ENCODE data around the gene DENND4B. TPM values are rescaled to one million over a fixed set of nuclear protein-coding genes. Genes with fewer than 3 reads are reported as not detected.

The DENND4B gene
- total RNA-seq, 1 donor, result 27.5 TPM

DNA sequence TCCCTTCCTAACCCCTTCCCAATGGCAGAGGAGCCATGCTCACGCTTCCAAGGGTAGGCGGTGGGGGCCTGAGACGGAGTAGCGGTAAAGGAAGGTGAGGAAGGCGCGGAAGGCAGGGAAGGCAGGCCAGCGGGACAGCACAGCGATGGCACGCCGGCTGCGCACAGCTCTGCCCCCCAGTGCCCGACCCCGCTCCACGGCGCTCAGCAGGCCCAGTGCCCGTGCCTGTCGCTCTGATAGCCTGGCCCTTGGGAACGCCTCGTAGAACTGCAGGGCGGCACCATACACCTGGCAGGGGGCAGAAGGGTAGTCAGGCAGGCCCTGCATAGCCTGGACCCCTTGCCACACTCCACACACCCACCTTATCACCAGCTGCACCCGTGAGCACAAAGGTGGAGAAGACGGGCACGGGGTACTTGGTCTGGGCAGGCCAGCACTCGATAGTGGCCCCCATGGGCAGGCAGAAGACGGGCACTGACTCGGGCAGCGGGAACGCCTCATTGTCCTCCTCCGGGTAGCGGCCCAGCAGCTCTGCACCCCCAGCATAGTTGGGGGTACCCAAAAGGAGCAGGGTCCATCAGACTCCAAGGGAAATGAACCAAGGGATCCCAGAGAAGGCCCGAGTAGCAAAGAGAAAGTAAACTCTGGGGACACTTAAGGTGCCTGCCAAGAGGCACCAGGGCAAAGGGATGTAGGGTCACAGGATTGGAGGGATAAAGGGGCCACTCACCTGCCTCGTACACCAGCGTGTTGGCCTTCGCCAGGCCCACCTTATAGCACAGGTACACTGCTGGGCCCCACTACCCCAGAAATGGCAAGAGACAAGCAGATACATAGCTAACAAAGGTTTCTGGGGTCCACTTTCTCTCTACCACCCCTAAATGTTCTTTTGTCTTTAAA, 4.4 kb downstream of the DENND4B start:
- Histone ChIP-seq H3K4me2 (ENCODE audit: insufficient read depth, low read length) (no peak overlapping the region), H3K4me1 (ENCODE audit: insufficient read depth, low read length) (peaks cover 11% of the 10 kb centered on the region), H3K79me2 (ENCODE audit: insufficient read depth, low read length) (peaks cover 29% of the 10 kb centered on the region), H3K27ac (ENCODE audit: low read depth, low read length) (no peak overlapping the region), H3K9me3 (ENCODE audit: low read depth, low read length) (no peaks in the 10 kb centered on the region), H2AFZ (ENCODE audit: low read length) (no peak overlapping the region), H3K27me3 (ENCODE audit: insufficient read depth, low read length) (no peaks in the 10 kb centered on the region), H3K4me3 (ENCODE audit: insufficient read depth, low read length) (no peak overlapping the region), H4K20me1 (ENCODE audit: insufficient read depth, low read length) (no peaks in the 10 kb centered on the region), H3K36me3 (ENCODE audit: insufficient read depth, low read length) (peaks cover 29% of the 10 kb centered on the region)
- TF ChIP-seq, protein P1, sequence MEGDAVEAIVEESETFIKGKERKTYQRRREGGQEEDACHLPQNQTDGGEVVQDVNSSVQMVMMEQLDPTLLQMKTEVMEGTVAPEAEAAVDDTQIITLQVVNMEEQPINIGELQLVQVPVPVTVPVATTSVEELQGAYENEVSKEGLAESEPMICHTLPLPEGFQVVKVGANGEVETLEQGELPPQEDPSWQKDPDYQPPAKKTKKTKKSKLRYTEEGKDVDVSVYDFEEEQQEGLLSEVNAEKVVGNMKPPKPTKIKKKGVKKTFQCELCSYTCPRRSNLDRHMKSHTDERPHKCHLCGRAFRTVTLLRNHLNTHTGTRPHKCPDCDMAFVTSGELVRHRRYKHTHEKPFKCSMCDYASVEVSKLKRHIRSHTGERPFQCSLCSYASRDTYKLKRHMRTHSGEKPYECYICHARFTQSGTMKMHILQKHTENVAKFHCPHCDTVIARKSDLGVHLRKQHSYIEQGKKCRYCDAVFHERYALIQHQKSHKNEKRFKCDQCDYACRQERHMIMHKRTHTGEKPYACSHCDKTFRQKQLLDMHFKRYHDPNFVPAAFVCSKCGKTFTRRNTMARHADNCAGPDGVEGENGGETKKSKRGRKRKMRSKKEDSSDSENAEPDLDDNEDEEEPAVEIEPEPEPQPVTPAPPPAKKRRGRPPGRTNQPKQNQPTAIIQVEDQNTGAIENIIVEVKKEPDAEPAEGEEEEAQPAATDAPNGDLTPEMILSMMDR (IDR thresholded peaks at IDR 0.05; ENCODE audit: extremely low read depth, low read depth, low read length), result no peak
- DNase-seq (ENCODE audit: insufficient read length, low spot score, missing footprints), result peak; percentile 79

GRCh38 chr1:153940756-153941155, 5.8 kb downstream of the DENND4B start:
- Histone ChIP-seq H2AFZ (ENCODE audit: low read length) (no peak overlapping the region), H3K9me3 (ENCODE audit: low read depth, low read length) (no peaks in the 10 kb centered on the region), H4K20me1 (ENCODE audit: insufficient read depth, low read length) (no peaks in the 10 kb centered on the region), H3K79me2 (ENCODE audit: insufficient read depth, low read length) (peaks cover 20% of the 10 kb centered on the region), H3K27ac (ENCODE audit: low read depth, low read length) (no peak overlapping the region), H3K36me3 (ENCODE audit: insufficient read depth, low read length) (peaks cover 42% of the 10 kb centered on the region), H3K4me3 (ENCODE audit: insufficient read depth, low read length) (no peak overlapping the region), H3K27me3 (ENCODE audit: insufficient read depth, low read length) (no peaks in the 10 kb centered on the region), H3K4me1 (ENCODE audit: insufficient read depth, low read length) (peaks cover 7% of the 10 kb centered on the region), H3K4me2 (ENCODE audit: insufficient read depth, low read length) (no peak overlapping the region)
- TF ChIP-seq, protein P1 (IDR thresholded peaks at IDR 0.05; ENCODE audit: extremely low read depth, low read depth, low read length), result no peak
- DNase-seq (ENCODE audit: insufficient read length, low spot score, missing footprints), result peak; percentile 54

GRCh38 chr1:153939476-153939875, 7.0 kb downstream of the DENND4B start:
- H3K4me3 ChIP-seq (ENCODE audit: insufficient read depth, low read length), result no peak overlapping the region
- H3K27me3 ChIP-seq (ENCODE audit: insufficient read depth, low read length), result no peaks in the 10 kb centered on the region
- H3K27ac ChIP-seq (ENCODE audit: low read depth, low read length), result no peak overlapping the region
- H3K36me3 ChIP-seq (ENCODE audit: insufficient read depth, low read length), result peaks cover 51% of the 10 kb centered on the region
- H2AFZ ChIP-seq (ENCODE audit: low read length), result no peak overlapping the region
- H3K4me2 ChIP-seq (ENCODE audit: insufficient read depth, low read length), result no peak overlapping the region
- no peaks in the 10 kb centered on the region for H3K9me3 ChIP-seq (ENCODE audit: low read depth, low read length)
- H3K4me1 ChIP-seq (ENCODE audit: insufficient read depth, low read length), result no peaks in the 10 kb centered on the region
- H4K20me1 ChIP-seq (ENCODE audit: insufficient read depth, low read length), result no peaks in the 10 kb centered on the region
- peaks cover 7% of the 10 kb centered on the region for H3K79me2 ChIP-seq (ENCODE audit: insufficient read depth, low read length)
- peak; percentile 62 for DNase-seq (ENCODE audit: insufficient read length, low spot score, missing footprints)
- TF ChIP-seq, protein P1 (IDR thresholded peaks at IDR 0.05; ENCODE audit: extremely low read depth, low read depth, low read length), result no peak

GRCh38 chr1:153938996-153939395, 7.5 kb downstream of the DENND4B start:
- H3K79me2 ChIP-seq (ENCODE audit: insufficient read depth, low read length), result peaks cover 5% of the 10 kb centered on the region
- no peak overlapping the region for H3K27ac ChIP-seq (ENCODE audit: low read depth, low read length)
- no peak overlapping the region for H3K4me3 ChIP-seq (ENCODE audit: insufficient read depth, low read length)
- TF ChIP-seq, protein P1 (IDR thresholded peaks at IDR 0.05; ENCODE audit: extremely low read depth, low read depth, low read length), result no peak
- peak; percentile 55 for DNase-seq (ENCODE audit: insufficient read length, low spot score, missing footprints)
- H3K4me2 ChIP-seq (ENCODE audit: insufficient read depth, low read length), result no peak overlapping the region
- no peaks in the 10 kb centered on the region for H4K20me1 ChIP-seq (ENCODE audit: insufficient read depth, low read length)
- no peak overlapping the region for H2AFZ ChIP-seq (ENCODE audit: low read length)
- no peaks in the 10 kb centered on the region for H3K9me3 ChIP-seq (ENCODE audit: low read depth, low read length)
- no peaks in the 10 kb centered on the region for H3K27me3 ChIP-seq (ENCODE audit: insufficient read depth, low read length)
- peaks cover 55% of the 10 kb centered on the region for H3K36me3 ChIP-seq (ENCODE audit: insufficient read depth, low read length)
- H3K4me1 ChIP-seq (ENCODE audit: insufficient read depth, low read length), result no peaks in the 10 kb centered on the region

Measured in osteoblast (primary cell).